ENCODE measurements around the gene ABHD17B.
"Not testable (repeated sequence)": the region's sequence is repeated elsewhere in the genome, so short reads cannot be mapped to it uniquely, and the experiment has no call there.

Gene ABHD17B

DNA sequence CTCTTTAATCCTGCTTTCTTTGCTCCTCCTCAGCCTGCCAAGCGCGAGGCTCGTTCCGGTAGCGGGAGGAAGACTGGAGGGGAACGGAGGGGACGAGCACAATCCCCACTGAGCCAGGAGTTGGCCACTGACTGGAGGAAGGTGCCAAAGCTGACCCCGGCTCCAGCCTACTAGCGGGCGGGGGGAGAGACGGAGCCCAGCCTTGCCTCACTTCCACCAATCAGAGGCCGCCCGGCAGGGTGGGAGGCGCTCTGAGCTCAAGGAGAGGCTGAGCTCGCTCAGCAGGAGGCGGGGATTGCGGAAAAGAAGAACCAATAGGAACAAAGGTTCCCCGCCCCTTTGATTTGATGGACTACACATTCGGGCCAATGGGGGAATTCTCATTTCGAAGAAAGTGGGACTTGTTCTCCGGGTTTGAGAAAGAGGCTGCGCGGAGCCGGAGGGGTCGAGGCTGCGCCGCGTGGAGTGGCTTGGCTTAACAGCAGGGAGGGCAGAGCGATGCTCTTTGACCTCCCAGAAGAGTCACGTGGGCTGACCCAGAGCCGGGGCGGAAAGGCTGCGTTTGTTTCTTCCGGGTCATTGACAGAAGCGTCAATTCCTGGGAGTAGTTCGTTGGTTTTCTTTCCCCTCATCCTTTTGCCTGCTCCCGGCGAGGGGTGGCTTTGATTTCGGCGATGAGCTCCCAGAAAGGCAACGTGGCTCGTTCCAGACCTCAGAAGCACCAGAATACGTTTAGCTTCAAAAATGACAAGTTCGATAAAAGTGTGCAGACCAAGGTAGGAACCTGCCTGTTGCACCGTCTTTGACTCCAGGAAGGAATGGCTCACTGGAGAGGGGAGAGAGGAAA, at the start of gene ABHD17B, which contains the start of gene C9orf85:
TSS of gene ABHD17B (minus strand) at position 133 of the 847 bp plus-strand sequence. CDS start 36,113 bp downstream, outside the sequence.
TSS of gene C9orf85 (plus strand) at position 579 of the 847 bp plus-strand sequence. CDS start at position 675, 96 bp downstream.
- DNase-seq, result peak; percentile 95

DNA sequence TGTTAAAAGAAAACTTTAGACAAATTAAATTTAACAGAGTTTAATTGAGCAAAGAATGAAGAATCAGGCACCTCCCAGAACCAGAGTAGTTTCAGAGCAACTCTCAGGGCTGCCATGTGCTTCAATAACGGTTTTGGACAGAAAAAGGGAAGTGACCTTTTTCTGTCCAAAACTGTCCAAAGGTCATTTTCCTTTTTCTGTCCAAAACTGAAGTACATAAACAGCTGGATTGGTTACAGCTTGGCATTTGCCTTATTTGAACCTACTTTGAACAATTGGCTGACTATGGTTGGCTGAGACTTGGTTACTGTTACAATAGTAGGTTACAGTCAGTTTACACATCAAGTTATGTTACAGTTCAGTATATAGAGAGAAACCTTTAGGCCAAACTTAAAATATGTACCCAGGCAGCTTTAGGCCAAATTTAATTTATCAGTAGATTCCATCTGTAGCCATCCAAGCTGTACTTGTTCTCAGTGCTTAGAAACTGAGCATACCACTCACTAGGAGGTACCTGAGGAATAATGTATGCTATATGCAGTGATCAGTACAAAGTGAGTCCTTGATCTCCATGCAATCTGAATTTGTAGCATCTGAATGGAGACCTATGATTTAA, 44.4 kb upstream of the ABHD17B start:
- DNase-seq, result no peak

GRCh38 chr9:71954652-71955051, 43.7 kb upstream of the ABHD17B start:
- not testable (repeated sequence) for DNase-seq

- no peak for DNase-seq
Measured at GRCh38 chr9:71944754-71945375, 33.9 kb upstream of the ABHD17B start.

DNA sequence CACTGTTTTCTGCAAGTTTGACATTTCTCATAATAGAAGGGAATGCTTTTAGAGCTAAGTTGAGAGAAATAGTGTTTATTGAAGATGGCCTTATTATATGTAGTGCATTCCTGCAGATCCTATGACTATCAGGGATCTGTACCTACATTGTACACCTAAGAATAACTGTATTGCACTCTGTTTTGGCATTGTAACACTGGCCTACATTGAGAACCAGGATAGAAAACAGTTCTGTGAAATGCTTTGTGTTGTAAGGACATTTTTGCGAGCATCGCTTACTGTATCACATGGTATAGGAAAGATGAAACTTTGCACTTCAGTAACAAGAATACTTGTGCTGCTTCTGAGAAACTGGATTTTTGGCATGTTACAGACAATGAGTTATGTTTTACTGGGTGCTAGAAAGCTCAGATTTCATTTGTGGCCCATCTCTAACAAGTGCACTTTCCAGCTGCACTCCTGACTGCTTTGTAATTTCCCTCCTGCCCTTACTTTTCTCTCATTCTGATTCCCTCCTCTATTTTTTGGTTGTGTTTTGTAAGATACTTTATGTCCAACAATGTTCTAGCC, 31.1 kb upstream of the ABHD17B start:
- no peak for DNase-seq

- DNase-seq, result no peak
Measured at GRCh38 chr9:71941060-71941568, 30.1 kb upstream of the ABHD17B start.

GRCh38 chr9:71937898-71938297, 26.9 kb upstream of the ABHD17B start:
- no peak for DNase-seq

- no peak for DNase-seq
Measured at GRCh38 chr9:71937070-71937625, 26.2 kb upstream of the ABHD17B start.

DNA sequence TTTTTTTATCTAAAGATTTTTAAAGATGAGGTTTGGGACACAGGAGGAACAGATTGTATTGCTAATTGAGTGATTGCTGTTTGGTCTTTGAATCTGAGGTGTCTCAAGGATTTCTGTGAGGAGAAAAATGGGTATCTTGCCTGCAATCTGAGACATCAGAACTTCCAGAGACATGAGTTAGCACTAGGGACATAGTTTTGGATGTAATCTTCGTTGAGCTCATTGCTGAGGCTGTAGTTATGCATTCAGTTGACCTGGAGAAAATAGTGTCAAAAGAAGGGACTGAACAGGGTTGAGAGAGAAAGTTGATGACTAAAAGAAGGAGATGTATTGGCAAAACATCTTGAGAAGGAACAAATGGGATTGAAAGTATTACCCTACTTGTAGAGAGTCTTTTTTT, 25.1 kb upstream of the ABHD17B start:
- DNase-seq, result no peak

GRCh38 chr9:71931166-71931565, 20.2 kb upstream of the ABHD17B start:
- no peak for DNase-seq

DNA sequence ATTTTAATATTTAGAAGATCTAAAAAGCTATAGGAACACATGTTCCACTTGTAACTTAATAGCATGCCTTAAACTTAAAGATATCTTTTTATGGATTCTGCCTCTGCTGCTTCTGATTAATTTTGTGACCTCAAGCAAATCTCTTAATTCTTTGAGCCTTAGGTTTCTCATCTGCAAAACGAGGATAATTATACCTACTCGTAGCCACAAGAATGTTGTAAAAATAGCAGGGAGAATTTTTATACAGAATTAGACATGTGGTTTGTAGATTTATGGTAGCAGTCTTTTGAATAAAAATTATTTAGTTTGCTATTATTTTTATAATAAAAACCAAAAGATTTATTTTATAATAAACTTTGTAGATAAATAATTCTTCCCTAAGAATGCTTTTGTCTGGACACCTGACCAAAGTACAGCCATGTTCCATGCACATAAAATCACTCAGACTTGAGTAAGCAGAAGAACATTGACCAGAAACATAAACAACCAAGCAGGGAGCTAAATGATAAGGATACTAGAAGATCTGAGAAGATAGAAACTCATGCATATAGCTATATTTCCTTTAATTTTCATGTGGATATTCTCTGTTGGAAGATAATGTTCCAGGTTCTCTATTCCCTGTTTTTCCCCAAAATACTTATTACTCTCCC, 18.9 kb upstream of the ABHD17B start:
- no peak for DNase-seq

- no peak for DNase-seq
Measured at GRCh38 chr9:71929223-71929622, 18.2 kb upstream of the ABHD17B start.

GRCh38 chr9:71928806-71929205, 17.8 kb upstream of the ABHD17B start:
- DNase-seq, result no peak

- DNase-seq, result no peak
Measured at GRCh38 chr9:71928376-71928775, 17.4 kb upstream of the ABHD17B start.

GRCh38 chr9:71925834-71926233, 14.8 kb upstream of the ABHD17B start:
- no peak for DNase-seq

- DNase-seq, result no peak
Measured at GRCh38 chr9:71924576-71924975, 13.6 kb upstream of the ABHD17B start.

DNA sequence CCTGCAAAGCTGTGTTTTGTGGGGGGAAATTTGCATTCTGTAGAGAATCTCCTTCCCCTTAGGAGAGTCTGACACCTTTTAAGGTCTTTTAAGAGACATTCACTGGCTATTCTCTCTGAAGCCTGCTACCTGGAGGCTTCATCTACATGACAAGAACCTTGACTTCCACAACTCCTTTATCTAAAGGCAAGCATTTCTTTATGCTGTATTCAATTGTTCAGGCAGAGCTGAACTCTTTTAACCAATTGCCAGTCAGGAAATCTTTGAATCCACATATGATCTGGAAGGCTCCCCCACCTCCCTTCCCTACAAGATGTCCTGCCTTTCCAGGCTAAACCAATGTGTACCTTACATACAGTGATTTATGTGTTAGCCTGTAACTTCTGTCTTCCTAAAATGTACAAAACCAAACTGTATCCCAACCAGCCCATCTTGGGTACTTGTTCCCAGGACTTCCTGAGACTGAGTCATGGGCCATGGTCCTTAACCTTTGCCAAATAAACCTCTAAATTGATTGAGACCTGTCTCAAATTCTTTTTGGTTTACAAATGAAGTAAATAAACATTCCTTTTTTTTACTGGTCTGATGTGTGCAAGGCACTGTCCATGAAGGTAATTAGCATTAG, 10.3 kb upstream of the ABHD17B start:
- DNase-seq, result no peak

DNA sequence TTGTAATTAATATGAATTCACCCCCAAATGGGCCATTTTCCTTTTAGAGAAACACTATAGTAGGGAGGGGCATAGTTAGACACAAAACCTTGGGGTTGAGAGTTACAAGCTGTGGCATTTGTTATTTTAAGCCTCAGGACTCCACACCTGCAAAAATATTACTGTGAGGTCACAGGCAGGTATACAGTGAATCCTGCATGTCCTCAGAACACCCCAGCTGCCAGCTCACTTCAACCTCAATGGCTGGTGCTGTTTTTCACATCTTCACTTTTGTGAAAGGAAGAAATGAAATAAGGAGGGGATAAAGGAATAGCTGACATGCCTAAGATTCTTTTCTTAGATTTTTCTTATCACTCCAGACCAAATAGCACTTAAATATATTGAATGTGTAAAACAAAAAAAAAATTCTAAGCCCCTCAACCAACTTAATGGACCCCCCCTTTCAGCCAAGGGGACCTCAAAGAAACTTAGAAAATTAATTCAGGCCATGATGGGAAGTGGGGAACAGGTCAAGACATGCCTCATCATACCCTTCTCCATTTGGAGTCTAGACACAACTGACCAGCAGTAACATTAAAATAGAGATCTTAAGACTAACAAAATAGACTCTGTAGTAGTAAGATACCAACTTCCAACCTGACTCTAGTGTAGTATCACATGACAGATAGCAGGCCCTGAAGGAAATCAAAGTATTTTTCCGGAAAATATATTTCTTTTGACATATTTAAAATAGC, 9.6 kb upstream of the ABHD17B start:
- no peak for DNase-seq

GRCh38 chr9:71918419-71918818, 7.4 kb upstream of the ABHD17B start:
- DNase-seq, result no peak

DNA sequence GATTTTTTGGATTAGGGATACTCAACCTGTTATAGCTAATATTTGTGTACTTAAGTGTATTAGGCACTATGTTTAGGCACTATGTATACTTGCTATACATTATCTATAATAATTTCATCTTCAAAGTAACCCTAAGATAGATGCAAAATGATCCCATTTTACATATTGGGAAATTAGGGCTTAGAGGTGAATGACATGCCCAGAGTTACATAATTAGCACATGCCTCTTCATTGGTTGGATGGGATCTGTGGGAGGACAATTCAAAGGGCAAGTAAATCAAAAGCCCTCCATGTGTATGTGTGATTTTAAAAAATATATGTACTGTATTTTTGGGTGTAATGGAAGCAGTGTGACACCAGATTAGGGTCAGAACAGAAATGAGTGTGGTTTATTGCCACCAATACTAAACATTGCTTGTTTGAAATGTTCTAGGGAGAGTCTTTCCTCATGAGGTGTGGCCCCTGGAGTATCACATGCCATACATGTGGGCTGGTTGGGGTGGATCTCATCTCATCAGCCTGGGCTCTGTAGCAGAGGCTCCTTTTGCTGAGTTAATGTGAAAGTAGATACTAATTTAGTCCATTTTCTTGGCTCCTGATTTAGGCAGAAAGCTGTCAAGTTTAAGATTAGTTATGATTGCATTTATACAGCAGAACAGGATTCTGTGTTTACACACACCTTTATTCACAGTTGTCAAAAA, 6.0 kb upstream of the ABHD17B start:
- DNase-seq, result no peak
